Neutrophil (primary cell): ENCODE measurements around the gene PLCG1.
"Not testable (repeated sequence)": the region's sequence is repeated elsewhere in the genome, so short reads cannot be mapped to it uniquely, and the experiment has no call there.

Experiments
- H3K27ac ChIP-seq: fragments of 200-600 bp; sonication (generic); 2 replicates; pipeline ENCODE4 v1.5.1; 2016; ENCODE audit warnings: mild to moderate bottlenecking, moderate library complexity
- H3K27me3 ChIP-seq: fragments of 200-600 bp; sonication (generic); 2 replicates; pipeline ENCODE4 v1.6.0; 2016; ENCODE audit warnings: mild to moderate bottlenecking
- H3K36me3 ChIP-seq: fragments of 200-600 bp; sonication (generic); 2 replicates; pipeline ENCODE4 v1.5.1; 2017
- H3K4me1 ChIP-seq, 2 experiments: fragments of 200-600 bp in 1 of 2; sonication (generic) in 1 of 2; 1 replicate in 1 of 2; 2 replicates in 1 of 2; pipeline versions ENCODE4 v1.5.1 to v1.6.1; 2013 to 2016; ENCODE audit warnings: low read depth in 1 of 2, low read length in 1 of 2, mild to moderate bottlenecking in 1 of 2, moderate library complexity in 1 of 2; ENCODE audit not compliant: control insufficient read depth in 1 of 2, insufficient read depth in 1 of 2
- H3K4me3 ChIP-seq, 2 experiments: fragments of 200-600 bp in 1 of 2; sonication (generic) in 1 of 2; 1 replicate in 1 of 2; 2 replicates in 1 of 2; pipeline ENCODE4 v1.5.1; 2013 to 2016; ENCODE audit warnings: low read depth in 1 of 2, low read length in 1 of 2, mild to moderate bottlenecking in 1 of 2, moderate library complexity in 1 of 2
- H3K9me3 ChIP-seq: fragments of 200-600 bp; sonication (generic); 2 replicates; pipeline ENCODE4 v1.5.1; 2016
- CTCF ChIP-seq: fragments of 200-600 bp; sonication (generic); IDR thresholded peaks from 2 replicates; pipeline ENCODE4 v1.5.1; 2016; ENCODE audit warnings: antibody characterized with exemption

The PLCG1 gene

GRCh38 chr20:41110012-41110411 is 27.3 kb upstream of the PLCG1 start:
- Histone ChIP-seq H3K27ac (no peak overlapping the region), H3K9me3 (no peaks in the 10 kb centered on the region), H3K36me3 (peaks cover 74% of the 10 kb centered on the region), H3K4me1 (no peaks in the 10 kb centered on the region), H3K27me3 (no peaks in the 10 kb centered on the region), H3K4me3 (no peak overlapping the region)
- no peak for TF ChIP-seq CTCF

- H3K4me3 ChIP-seq: no peak overlapping the region
- peaks cover 74% of the 10 kb centered on the region for H3K36me3 ChIP-seq
- peak overlapping the region; percentile 25 for H3K27ac ChIP-seq
- H3K27me3 ChIP-seq: no peaks in the 10 kb centered on the region
- H3K4me1 ChIP-seq: no peaks in the 10 kb centered on the region
- peaks cover 4% of the 10 kb centered on the region for H3K9me3 ChIP-seq
- no peak for TF ChIP-seq CTCF
Observed at GRCh38 chr20:41110930-41111577, 26.3 kb upstream of the PLCG1 start.

GRCh38 chr20:41111578-41111951 is 25.8 kb upstream of the PLCG1 start:
- Histone ChIP-seq H3K27me3 (no peaks in the 10 kb centered on the region), H3K4me1 (no peaks in the 10 kb centered on the region), H3K4me3 (no peak overlapping the region), H3K27ac (no peak overlapping the region), H3K36me3 (peaks cover 76% of the 10 kb centered on the region), H3K9me3 (peaks cover 4% of the 10 kb centered on the region)
- TF ChIP-seq CTCF: no peak

GRCh38 chr20:41116282-41116956 is 20.9 kb upstream of the PLCG1 start:
- no peak overlapping the region for H3K4me3 ChIP-seq
- H3K27me3 ChIP-seq: no peaks in the 10 kb centered on the region
- peaks cover 4% of the 10 kb centered on the region for H3K9me3 ChIP-seq
- no peak for TF ChIP-seq CTCF
- H3K27ac ChIP-seq: no peak overlapping the region
- H3K4me1 ChIP-seq: no peaks in the 10 kb centered on the region
- peaks cover 94% of the 10 kb centered on the region for H3K36me3 ChIP-seq

GRCh38 chr20:41118159-41118558 is 19.2 kb upstream of the PLCG1 start:
- not testable (repeated sequence) for H3K27ac ChIP-seq, H3K9me3 ChIP-seq, H3K4me1 ChIP-seq, H3K4me3 ChIP-seq, H3K27me3 ChIP-seq
- H3K36me3 ChIP-seq: peaks cover 100% of the 10 kb centered on the region

DNA sequence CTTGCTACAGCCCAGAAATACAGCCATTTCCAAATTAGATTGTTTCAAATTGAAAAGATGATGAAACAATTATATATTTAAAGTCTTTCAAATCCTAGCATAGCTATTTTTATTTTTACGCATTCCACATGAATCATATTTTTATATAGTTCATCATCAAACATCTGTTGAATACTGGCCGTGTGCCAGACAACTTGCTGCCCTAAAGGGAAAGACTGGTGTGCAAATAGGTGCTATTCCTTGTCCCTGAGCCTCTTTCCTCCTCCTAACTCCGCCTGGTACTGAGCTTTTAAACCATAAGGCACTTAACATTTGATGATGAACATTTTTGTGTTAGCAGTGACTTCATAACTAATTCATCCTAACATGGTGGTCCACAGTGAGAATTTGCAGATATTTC is 18.7 kb upstream of the PLCG1 start:
- Histone ChIP-seq H3K36me3 (peaks cover 100% of the 10 kb centered on the region), H3K27ac (no peak overlapping the region), H3K4me1 (no peaks in the 10 kb centered on the region), H3K27me3 (no peaks in the 10 kb centered on the region), H3K4me3 (no peak overlapping the region), H3K9me3 (peaks cover 4% of the 10 kb centered on the region)
- no peak for TF ChIP-seq CTCF
